ENCODE data around the gene CASZ1.

CASZ1 gene

DNA sequence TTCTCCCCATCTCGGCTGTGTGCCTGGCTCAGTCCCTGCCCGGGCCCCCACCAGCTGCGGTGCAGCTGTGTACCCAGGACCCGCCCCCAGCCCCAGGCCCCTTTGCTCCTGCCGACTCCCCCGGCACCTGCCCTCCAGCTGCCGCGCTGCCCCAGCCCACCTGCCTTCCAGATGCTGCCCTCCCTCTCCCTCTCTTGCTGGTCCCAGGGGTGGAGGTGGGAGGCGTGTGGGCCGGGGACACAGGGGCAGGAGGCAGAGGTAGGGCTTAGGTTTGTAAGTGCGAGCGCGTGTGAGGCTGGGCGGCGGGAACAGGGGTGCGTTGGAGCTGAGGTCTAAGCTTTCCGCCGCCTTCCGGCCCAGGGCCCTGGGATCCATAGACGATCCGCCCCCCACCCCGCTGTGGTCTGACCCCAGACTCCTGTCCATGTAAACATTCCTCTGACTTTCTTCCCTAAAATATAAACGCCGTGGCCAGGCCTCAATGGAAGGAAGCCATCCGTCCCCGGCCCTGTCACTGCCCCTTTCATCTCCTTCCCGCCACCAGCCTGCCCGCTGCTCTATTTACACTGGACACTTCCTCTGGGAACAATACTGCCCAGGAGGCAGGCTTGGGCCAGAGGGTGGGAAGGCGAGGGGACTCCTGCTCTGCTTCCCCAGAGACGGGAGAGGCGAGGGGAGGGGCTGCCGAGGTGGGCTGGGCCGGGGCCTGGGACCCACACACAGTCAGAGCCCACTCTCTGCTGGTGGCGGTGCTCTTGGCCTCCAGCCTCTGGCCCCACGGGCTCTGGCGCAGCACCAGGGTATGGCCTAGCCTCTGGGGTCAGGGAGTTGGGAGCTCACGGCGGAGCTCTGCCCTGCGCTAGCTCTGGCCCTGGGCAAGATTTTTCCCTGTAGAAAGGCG, 128.3 kb downstream of the CASZ1 start:
- no peak for DNase-seq

DNA sequence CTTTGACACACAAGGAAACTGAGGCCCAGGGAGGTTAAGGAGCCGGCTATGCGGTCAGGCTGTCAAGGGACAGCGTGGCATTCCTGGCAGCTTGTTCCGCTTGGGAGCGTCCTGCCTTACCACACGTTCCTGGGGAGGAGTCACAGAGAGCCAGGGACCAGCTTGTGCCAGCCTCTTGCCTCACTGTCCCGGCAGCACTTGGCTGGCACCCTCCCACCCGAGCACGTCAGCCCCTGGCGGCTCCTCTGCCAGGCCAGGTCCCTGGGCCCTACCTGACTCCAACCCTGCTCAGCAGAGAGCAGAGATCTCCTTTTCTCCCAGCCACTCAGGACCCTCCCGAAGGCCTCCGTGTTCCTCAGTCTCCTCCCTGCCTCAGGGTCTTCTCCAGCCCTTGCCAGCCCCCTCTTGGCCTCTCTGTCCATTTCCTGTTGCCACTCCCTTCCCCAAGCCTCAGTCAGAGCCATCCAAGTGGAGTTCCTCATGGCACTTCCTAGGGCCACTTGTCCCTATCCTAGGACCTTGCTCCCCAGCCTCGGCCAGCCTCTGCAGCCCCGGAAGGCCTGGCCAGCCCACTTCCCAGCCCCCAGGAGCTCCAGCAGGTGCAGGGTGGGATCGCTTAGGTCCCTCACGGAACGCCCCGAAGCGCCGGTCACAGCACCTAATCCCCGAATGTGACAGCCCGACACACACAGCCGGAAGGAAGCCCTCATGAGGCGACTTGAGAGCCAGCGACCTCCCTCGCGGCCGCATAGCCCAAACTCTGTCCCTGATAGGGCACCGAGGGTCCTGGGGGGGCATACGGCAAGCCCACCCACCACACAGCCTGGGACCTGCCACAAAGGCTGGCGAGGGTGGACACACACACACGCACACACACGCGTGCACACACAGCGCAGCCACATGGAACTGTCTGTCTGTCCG, 130.3 kb downstream of the CASZ1 start:
- DNase-seq = no peak

DNA sequence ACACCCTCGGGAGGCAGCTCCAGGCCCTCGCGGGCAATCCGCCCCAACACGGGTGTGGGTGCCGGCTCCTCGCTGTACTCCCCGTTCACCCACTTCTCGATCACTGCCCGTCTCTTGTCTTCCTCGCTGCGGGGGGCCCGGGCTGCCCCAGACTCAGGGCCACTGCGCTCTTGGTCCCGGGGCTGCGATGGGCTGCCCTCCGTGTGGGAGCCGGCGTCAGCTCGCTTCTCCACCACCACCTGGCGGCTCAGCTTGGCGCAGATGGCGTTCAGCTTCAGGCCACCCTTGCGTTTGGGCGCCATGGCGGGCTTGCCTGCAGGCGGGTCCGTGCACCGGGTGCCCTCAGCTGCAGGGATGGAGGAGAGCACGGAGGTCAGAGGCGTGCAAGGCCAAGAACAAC, 131.2 kb downstream of the CASZ1 start:
- no peak for DNase-seq

DNA sequence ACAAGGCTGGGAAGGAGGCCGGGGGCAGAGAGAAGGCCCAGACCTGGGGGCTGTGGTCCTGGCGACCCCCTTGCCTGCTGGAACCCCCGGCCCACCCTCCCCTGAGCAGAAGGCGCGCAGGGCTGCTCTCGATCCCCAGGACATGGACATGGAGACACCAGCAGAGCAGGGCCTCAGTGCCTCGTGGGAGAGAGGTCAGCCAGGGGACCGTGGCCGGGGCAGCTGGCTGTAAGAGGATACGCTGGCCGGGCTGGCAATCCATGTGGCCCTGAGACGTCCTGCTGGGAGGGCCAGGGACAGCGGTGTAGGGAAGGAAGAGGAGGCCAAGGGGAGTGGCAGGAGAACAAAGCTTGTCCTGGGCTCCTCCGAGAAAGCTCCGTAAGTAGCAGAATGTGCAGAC, 132.2 kb downstream of the CASZ1 start:
- no peak for DNase-seq

DNA sequence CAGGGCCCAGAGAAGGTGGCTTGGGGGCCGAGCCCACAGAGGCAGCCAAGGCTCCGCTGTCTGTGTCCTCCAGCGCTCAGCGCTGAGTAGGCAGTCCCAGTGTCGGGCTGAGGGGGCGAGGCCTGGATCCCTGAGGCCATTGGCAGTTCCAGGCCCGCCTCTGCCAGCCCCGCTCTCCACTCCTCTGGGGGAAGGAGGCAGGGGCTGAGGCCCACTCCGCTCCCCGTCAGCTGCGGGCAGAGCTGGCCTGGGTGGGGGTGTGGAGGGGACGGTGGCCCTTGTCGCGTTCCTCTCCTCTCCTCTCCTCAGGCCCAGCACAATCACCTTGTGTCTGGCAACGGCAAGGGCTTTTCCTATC, 132.8 kb downstream of the CASZ1 start:
- no peak for DNase-seq

DNA sequence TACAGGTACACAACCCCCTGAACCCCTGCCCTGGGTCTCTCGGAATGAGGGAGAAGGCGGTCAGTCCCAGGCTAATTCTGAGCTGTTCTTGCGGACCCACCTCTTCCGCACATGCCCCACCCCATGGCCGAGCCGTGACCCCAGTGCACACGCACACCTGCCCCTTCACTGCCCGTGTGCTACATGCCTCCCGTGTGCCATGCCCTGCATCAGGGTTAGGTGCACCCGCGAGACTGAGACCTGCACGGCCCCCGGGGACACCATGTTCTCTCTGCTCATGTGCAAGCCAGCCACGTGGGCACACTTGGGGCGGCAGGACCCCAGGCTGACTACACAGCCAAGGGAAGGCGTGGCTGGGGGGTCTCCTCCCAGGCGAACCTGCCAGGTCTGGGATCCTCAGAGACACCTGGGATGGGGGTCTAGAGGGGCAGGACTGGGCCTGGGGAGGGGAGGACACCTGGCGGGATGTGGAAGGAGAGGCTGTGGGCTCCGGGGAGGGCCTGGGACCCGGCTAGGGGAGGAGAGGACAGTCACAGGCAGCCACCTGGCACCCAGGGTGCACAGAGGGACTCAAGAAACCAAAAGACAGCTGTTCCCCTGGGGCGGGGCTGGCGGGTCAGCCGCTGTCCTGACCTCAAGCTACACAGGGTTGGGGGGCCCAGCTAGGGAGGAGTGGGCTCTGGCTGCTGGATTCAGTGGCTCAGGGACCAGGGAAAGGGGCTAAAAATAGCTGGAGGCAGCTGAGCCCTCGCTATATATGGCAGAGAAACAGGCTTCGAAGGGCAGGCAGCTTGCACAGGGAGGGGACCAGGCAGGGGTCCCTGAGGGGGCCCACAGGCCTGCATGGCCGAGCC, 133.4 kb downstream of the CASZ1 start:
- DNase-seq = no peak

DNA sequence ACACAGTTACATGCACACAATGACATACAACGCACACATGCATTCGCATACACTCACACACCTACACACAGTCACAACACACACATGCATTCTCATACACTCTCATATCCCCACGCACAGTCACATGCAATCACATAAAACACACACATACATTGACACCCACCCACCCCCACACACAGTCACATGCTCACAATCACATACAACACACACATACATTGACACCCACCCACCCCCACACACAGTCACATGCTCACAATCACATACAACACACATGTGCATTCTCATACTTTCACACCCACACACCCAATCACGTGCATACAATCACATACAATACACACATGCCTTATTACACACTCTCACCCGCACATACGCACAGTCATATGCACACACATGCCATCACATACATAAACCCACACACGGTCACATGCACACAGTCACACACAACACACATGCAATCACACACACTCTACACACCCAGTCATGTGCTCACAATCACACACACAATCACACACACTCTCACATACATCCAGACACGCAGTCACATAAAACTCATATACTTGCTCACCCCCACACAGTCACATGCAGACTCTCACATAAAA, 134.3 kb downstream of the CASZ1 start:
- no peak for DNase-seq

DNA sequence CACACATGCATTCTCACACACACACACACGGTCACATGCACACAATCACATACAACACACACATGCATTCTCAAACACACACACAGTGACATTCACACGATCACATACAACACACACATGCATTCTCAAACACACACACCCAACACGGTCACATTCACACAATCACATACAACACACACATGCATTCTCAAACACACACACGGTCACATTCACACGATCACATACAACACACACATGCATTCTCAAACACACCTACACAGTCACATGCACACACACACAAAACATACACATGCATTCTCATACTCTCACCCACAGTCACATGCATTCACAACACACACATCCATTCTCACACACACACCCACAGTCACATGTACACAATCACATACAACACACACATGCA, 135.0 kb downstream of the CASZ1 start:
- no peak for DNase-seq

DNA sequence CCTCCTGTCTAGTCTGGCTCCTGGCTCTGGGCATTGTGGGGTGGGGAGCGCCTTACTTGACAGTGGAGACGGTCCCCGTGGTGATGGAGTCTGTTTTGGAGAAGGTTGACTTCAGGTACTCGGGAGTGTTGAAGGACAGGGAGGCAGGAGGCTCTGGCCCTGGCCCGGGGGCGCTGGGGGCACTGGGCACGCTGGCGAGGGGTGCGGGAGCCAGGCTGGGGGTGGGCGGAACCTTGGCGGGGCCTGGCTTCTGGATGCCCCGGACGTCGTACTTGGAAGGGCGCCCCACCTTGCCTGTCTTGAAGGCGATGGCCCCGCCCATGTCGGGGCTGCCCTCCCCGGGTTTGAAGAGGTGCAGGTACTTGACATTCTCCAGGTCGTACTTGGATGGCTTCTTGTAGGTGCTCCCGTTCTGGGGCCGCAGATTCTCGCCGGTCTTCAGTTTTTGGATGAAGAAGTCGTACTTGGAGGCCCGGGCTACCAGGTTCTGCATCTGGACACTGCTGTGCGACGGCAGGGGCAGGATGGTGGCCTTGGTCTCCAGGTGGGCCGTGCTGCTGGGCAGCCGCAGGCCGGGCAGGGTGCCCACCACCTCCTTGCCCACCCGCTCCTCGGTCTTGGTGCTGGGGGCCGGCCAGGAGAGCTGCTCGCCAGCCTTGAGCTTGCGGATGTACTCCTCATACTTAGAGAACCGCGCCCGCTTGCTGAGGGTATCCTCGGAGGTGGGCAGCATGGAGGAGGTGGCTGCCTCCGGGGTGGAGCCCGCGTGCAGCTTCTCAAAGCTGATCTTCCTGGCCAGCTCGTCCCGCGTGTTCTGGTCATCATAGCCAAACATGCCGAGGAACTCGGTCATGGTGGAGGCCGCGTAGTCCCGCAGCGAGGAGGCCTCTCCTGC, 136.6 kb downstream of the CASZ1 start:
- DNase-seq = no peak

DNA sequence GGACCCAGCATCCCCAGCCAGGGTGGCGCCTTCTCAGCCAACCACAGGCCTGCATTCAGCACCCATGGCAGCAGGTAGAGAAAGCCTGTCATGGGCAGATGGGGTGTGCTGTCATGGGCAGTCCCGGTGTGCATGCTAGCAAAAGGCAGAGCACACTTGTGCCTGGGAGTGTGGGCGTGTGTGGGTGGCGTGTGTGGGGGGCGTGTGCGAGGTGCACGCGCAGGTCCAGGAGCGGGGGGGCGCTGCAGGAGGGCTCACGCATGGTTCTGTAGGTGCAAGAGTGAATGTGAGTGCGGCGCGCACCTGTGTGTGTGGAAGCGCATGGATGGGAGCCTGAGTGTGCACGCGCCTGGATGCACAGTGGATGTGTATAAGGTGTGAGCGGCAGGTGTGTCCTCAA, 137.2 kb downstream of the CASZ1 start:
- no peak for DNase-seq

DNA sequence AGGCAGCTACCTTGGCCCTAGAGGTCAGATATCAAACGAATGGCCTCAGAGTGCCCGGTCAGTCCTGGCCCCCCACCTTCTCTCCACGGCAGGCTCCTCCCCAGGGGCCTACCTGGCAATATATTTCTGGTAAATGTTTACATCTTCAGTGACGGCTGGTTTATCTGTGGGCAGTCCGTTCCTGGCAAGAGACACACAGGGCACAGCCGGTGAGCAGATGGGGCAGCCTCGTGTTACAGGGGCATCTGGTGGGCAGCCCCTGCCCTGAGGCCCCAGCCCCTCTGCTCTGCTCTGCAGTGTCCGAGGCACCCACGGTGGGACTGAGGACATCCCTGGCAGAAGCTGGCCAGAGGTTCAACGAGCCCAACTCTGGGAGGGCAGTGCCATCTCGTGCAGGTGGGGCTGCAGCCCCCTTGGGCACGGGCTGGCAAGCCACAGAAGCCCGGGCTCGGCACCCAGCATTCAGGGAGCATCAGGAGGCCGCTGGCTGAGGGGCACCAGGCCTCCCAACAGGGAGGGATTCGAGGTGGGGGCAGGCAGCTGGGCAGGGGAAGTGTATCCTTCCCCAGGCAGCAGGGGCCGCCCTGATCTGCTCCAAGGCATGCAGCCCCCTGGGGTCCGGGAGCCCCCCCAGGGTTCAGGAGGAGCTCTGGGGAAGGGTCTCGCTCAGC, 137.9 kb downstream of the CASZ1 start:
- DNase-seq = no peak

DNA sequence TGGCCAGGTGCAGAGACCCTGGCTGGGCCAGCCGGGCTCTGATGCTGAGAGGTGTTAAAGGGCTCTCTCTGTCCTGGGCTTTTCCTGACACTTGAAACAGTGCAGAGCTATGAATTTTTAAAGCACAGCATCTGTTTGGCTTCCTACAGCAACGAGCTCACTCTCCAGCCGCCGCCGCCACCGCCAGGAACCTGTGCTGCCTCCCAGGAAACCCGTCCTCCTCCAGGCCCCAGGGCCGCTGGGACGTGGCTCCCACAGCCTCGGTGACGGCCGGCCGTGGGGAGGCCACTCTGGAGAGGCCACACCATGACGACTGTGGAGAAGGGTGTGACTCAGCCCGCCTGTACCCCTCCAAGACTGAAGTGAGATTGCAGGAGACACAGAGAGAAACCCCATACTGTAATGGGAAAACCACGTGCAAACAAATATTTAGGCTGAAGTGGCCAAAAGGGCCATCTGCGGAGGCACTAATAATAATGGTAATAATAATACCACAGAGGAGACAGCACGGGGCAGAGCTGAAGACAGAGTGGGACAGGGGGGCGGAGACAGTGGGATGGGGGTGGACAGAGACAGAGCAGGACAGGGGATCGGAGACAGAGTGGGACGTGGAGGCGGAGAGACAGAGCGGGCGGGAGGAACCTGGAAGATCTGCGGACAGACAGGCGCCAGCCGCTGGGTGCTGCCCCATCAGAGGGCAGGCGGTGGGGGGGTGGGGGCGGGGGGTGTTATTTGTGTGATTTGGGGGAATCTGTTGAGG, 139.2 kb downstream of the CASZ1 start:
- no peak for DNase-seq

DNA sequence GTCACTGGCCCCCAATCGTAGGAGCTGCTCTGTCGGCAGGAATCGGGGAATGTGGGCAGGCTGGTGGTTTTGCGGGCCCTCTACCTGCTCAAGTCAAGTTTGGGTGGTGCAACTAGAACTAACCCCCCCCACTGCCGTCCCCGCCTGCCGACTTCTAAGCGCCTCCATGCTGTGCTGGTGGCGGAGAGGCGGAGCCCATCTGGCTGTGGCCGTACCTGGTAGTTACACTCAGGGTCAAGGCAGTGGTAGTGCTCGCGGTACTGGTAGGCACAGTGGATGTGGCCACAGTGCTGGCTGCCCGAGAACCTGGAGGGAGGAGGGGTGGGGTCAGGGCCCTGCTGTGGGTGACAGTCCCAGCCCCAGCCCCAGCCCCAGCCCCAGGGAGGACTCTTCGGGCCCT, 140.0 kb downstream of the CASZ1 start:
- no peak for DNase-seq

DNA sequence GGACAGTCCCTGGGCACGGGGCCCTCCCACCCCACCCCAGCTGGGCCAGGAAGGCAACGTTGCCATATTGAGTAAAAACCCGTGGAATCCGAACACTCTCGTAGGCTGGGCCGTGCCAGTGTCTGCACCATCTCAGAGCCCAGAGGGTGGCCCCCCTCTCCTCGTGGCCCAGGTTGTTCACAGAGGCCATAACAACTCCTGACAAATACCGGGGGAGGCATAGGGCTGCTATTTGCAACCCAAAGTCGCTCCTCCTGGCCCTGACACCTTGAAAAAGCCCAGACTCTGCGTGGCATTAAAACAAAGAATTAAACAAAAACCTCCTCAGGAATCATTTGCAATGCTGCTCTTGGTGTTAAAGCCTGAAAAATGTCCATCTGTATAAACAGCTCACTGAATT, 141.4 kb downstream of the CASZ1 start:
- no peak for DNase-seq

DNA sequence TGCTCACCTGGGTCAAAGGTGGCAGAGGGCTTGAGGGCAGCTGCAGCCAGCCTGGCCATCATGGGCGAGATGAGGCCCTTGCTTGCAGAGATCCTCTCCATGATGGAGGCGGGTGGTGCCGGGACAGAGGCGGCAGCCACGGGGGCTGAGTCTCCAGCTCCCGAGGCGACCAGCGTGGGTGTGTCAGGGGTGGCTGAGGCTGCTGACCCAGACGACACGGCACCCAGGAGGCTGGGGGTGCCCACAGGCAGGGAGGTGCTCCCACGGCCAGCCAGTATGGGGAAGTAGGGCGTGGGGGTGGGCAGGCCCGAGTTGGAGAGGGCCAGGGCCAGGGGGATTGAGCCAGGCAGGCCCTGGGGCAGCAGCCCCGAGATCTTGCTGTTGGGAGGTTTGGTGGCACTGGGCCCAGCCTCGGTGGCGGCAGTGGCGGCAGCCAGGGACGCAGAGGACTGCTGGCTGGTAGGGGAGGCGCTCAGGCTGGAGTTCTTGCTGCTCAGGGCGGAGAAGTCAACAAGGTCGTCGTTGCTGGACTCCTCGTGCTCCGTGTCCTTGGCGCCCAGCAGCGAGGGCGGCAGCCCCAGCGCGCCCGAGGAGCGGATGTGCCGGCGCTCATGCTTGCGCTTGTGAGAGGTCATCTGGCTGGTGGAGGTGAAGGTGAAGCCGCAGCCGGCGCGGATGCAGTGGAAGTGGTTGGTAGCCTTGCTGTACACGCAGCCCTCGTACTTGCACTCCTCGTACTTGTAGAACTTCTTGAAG, 142.9 kb downstream of the CASZ1 start:
- no peak for DNase-seq

DNA sequence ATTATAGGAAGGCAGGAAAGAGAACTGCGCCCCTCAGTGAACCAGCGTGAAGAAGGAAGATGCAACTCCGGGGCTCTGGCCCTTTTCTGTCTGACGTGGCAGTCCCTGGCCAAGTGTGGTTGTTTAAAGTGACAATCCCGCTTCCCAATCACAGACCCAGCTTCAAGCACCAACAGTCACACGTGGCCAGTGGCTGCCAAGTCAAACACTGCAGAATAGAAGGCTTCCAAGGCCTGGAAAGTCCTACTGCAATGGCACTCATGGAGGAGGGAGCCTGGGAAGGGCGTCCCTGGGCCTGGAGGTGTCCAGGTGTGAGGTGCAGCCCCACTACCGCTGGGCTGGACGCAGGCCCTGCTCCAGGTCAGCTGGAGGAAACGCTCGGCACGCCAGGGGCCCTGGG, 143.8 kb downstream of the CASZ1 start:
- no peak for DNase-seq

DNA sequence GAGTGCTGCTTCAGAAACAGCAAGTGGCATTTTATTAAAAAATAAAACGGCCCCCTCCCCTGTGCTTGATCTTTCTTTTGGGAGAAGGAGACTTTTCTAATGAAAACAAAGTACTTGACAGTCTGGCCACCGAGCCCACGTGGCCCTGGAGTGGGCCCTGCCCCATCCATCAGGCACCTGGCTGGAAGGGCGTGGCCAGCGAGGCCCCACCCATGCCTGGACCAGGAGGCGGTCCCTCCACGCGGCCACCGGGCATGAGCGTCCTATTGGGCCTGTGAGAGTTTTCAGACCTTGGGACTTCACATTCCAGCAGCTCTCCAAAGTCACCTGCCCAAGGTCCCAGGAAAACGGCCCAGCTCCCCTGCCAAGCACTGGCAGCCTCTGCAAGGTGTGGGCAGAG, 144.7 kb downstream of the CASZ1 start:
- DNase-seq = no peak

DNA sequence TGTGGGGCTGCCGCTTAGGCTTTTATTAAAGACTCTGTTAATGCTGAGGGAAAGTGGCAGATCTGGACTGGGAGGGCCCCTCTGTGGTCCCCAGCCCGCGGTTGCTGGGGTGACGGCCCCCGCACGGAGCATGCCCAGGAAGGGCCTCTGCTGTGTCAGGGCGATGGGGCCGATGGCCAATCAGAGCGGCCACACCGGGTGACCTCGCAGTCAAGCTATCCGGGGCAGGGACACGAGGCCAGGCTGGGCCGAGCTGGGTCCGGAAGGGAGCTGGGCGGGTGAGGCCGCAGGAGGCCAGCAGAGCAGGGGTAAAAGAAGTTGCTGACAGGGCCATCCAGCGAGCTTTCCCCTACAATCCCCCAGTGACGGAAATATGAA, 145.1 kb downstream of the CASZ1 start:
- no peak for DNase-seq

DNA sequence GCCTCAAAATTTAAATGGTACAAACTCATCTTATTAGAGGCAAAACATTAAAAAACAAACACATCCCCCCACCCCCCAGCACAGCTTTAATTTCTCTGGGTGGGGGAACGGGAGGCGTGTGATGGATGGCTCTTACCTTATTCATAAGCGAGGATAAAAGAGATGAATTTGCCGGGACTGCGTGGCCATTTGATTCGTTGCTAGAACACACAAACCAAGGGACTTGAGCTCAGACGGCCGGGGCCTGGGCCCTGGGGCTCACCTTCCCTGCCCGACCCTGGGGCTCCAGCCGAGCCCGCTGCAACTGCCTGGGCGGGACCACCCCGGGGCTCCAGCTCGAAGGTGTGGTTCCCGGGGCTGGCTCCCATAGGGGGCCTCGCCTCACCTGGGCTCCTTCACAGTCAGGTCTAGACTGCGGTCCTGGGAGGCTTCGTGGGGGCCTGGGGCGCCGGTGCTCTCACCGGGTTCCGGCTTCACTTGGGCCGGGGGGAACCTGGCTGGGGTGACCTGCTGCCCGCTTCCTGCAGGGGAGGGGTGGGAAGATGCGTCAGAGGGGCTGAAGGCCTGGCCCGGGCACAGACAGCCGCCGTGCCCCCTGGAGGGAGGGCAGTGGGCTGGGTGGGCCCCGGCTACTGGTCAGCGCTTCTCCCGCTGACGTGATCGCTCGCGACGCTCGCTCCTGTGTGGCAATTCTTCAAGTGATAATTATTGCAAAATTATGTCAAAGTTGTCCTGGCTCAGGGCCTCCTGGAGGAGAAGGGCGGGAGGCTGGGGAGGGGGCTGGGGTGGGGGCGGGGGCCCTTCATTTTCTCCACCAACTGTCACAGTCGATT, 145.7 kb downstream of the CASZ1 start:
- no peak for DNase-seq

All from bone marrow (tissue), 2 donors.